Cardiac fibroblast (primary cell): Measurements from ENCODE around the gene PRKCB.

Source experiments
- DNase-seq, 2 donors: peaks; one replicate each; pipeline versions ENCODE4 v3.0.0 to v3.0.0-alpha.2; 2010; ENCODE audit warnings: low read depth in 2 of 2
- H3K4me3 ChIP-seq, 2 donors: replicated peaks in 1 of 2; 1 replicate in 1 of 2; 2 replicates in 1 of 2; pipeline ENCODE4 v1.5.1; 2011; ENCODE audit warnings: low read depth in 2 of 2, low read length in 2 of 2, mild to moderate bottlenecking in 2 of 2, moderate library complexity in 1 of 2
- CTCF ChIP-seq: IDR thresholded peaks from one replicate; pipeline ENCODE4 v1.5.1; 2011; ENCODE audit warnings: low read depth, mild to moderate bottlenecking, low read length, inconsistent platforms

Gene PRKCB

GRCh38 chr16:24052329-24053098 is 216.7 kb downstream of the PRKCB start:
- H3K4me3 ChIP-seq, result no peak overlapping the region
- no peak for TF ChIP-seq CTCF
- no peak for DNase-seq

- no peak for DNase-seq
- H3K4me3 ChIP-seq, result no peak overlapping the region
- no peak for TF ChIP-seq CTCF
Observed at GRCh38 chr16:24053099-24053946, 217.5 kb downstream of the PRKCB start.

GRCh38 chr16:24054741-24055491 is 219.1 kb downstream of the PRKCB start:
- no peak for DNase-seq
- no peak overlapping the region for H3K4me3 ChIP-seq
- TF ChIP-seq CTCF, result no peak

GRCh38 chr16:24062270-24062817 is 226.6 kb downstream of the PRKCB start:
- TF ChIP-seq CTCF, result no peak
- no peak overlapping the region for H3K4me3 ChIP-seq
- no peak for DNase-seq

GRCh38 chr16:24069036-24069590 is 233.3 kb downstream of the PRKCB start:
- no peak overlapping the region for H3K4me3 ChIP-seq
- no peak for TF ChIP-seq CTCF
- no peak for DNase-seq

- no peak overlapping the region for H3K4me3 ChIP-seq
- peak; percentile 2 for DNase-seq
- TF ChIP-seq CTCF, result no peak
Observed at GRCh38 chr16:24070851-24071250, 235.1 kb downstream of the PRKCB start.
